IMR-90 (cell line): Measurements from ENCODE around the gene ACTRT2. TPM values are rescaled to one million over a fixed set of nuclear protein-coding genes. Genes with fewer than 3 reads are reported as not detected.

Source experiments
- ATAC-seq: fragments of 200-7000 bp; cut with Tn5 transposase; 2 replicates; pipeline ENCODE4 v1.9.1; 2020; ENCODE audit warnings: low read depth, mild to moderate bottlenecking, moderate library complexity
- BruUV-seq: library from RNA; stranded (reverse); fragments of 400-500 nt; replicated peaks from 2 replicates; lab custom pipeline; 2021; lab: Mats Ljungman, UMichigan
- CTCF ChIA-PET: fragments of 300-600 bp; formaldehyde crosslinking; extraction: SDS; loops from one replicate; lab custom pipeline; 2021; ENCODE audit warnings: antibody characterized with exemption; lab: Yijun Ruan, JAX
- POLR2A ChIA-PET: fragments of 300-600 bp; sonication (Branson Sonifier 250); formaldehyde crosslinking; loops from one replicate; lab custom pipeline; 2022; ENCODE audit warnings: antibody characterized with exemption; ENCODE audit not compliant: unreplicated experiment; lab: Charles Lee
- DNase-seq: peaks from one replicate; pipeline ENCODE4 v3.0.0; 2013
- H2AFZ ChIP-seq: replicated peaks from 2 replicates; pipeline ENCODE3; 2013; ENCODE audit warnings: low read length, mild to moderate bottlenecking; ENCODE audit not compliant: poor library complexity
- H2AK5ac ChIP-seq: 2 replicates; pipeline ENCODE4 v1.6.1; 2013; ENCODE audit warnings: low read depth, low read length, inconsistent platforms
- H2AK9ac ChIP-seq: replicated peaks from 2 replicates; pipeline ENCODE3; 2013; ENCODE audit warnings: mild to moderate bottlenecking, low read depth, low read length, moderate library complexity; ENCODE audit not compliant: poor library complexity
- H2BK120ac ChIP-seq: 2 replicates; pipeline ENCODE4 v1.6.1; 2013; ENCODE audit warnings: low read depth, low read length, inconsistent platforms
- H2BK15ac ChIP-seq: 3 replicates; pipeline ENCODE4 v1.6.1; 2013; ENCODE audit warnings: low read depth, low read length, inconsistent platforms
- H2BK20ac ChIP-seq: 2 replicates; pipeline ENCODE4 v1.6.1; 2013; ENCODE audit warnings: low read depth, mild to moderate bottlenecking, inconsistent platforms, low read length, moderate library complexity
- H2BK5ac ChIP-seq: 2 replicates; pipeline ENCODE4 v1.6.1; 2013; ENCODE audit warnings: mild to moderate bottlenecking, low read depth, low read length, inconsistent platforms; ENCODE audit not compliant: poor library complexity, severe bottlenecking
- H3K14ac ChIP-seq: replicated peaks from 2 replicates; pipeline ENCODE4 v1.6.1; 2013; ENCODE audit warnings: low read depth, low read length, inconsistent platforms
- H3K18ac ChIP-seq: 2 replicates; pipeline ENCODE4 v1.6.1; 2013; ENCODE audit warnings: low read depth, low read length, control low read depth
- H3K23ac ChIP-seq: 2 replicates; pipeline ENCODE4 v1.6.1; 2013; ENCODE audit warnings: low read depth, low read length, inconsistent platforms
- H3K27ac ChIP-seq: 2 replicates; pipeline ENCODE4 v1.5.1; 2013; ENCODE audit warnings: mild to moderate bottlenecking, control low read depth, low read length; ENCODE audit not compliant: insufficient read depth
- H3K27me3 ChIP-seq: 2 replicates; pipeline ENCODE4 v1.6.1; 2013; ENCODE audit warnings: low read length; ENCODE audit not compliant: control insufficient read depth, insufficient read depth
- H3K36me3 ChIP-seq: 2 replicates; pipeline ENCODE4 v1.6.1; 2013; ENCODE audit warnings: low read length, mixed read lengths; ENCODE audit not compliant: control insufficient read depth, insufficient read depth
- H3K4ac ChIP-seq: 2 replicates; pipeline ENCODE4 v1.6.1; 2013; ENCODE audit warnings: low read depth, low read length, inconsistent platforms
- H3K4me1 ChIP-seq: 2 replicates; pipeline ENCODE4 v1.6.1; 2013; ENCODE audit warnings: low read length, mixed read lengths; ENCODE audit not compliant: control insufficient read depth, insufficient read depth
- H3K4me2 ChIP-seq: 2 replicates; pipeline ENCODE4 v1.6.1; 2013; ENCODE audit warnings: low read depth, mild to moderate bottlenecking, control low read depth, low read length, moderate library complexity
- H3K4me3 ChIP-seq: 2 replicates; pipeline ENCODE4 v1.5.1; 2013; ENCODE audit warnings: low read depth, mild to moderate bottlenecking, control low read depth, low read length, moderate library complexity; ENCODE audit not compliant: insufficient read depth
- H3K56ac ChIP-seq: 2 replicates; pipeline ENCODE4 v1.6.1; 2013; ENCODE audit warnings: low read length, inconsistent platforms; ENCODE audit not compliant: insufficient read depth; ENCODE audit errors: extremely low read depth
- H3K79me1 ChIP-seq, 2 experiments: 2 replicates each; pipeline ENCODE4 v1.6.1; 2013; ENCODE audit warnings: low read length in 2 of 2, inconsistent platforms in 1 of 2, low read depth in 1 of 2
- H3K9ac ChIP-seq: 2 replicates; pipeline ENCODE4 v1.6.1; 2013; ENCODE audit warnings: low read depth, low read length, control low read depth
- H3K9me1 ChIP-seq: 2 replicates; pipeline ENCODE4 v1.6.1; 2013; ENCODE audit warnings: low read length, inconsistent platforms; ENCODE audit not compliant: insufficient read depth
- H3K9me3 ChIP-seq: 2 replicates; pipeline ENCODE4 v1.6.1; 2013; ENCODE audit warnings: low read length; ENCODE audit not compliant: control insufficient read depth, insufficient read depth
- H4K20me1 ChIP-seq: 2 replicates; pipeline ENCODE4 v1.6.1; 2013; ENCODE audit warnings: low read length, inconsistent platforms; ENCODE audit not compliant: insufficient read depth
- H4K5ac ChIP-seq: 2 replicates; pipeline ENCODE4 v1.6.1; 2013; ENCODE audit warnings: mild to moderate bottlenecking, low read depth, low read length, control low read depth
- H4K8ac ChIP-seq, 2 experiments: 2 replicates each; pipeline ENCODE4 v1.6.1; 2013; ENCODE audit warnings: low read depth in 2 of 2, low read length in 2 of 2, control low read depth in 1 of 2, inconsistent platforms in 1 of 2
- H4K91ac ChIP-seq: 2 replicates; pipeline ENCODE4 v1.6.1; 2013; ENCODE audit warnings: low read depth, low read length, inconsistent platforms; ENCODE audit not compliant: insufficient read depth
- BHLHE40 ChIP-seq: fragments of 150-350 bp; IDR thresholded peaks from 2 replicates; pipeline ENCODE4 v1.6.1; 2016; ENCODE audit warnings: mild to moderate bottlenecking, low read depth, low read length
- CEBPB ChIP-seq: IDR thresholded peaks from 2 replicates; pipeline ENCODE4 v1.6.1; 2012; ENCODE audit warnings: low read depth, low read length, improper control_type of control experiment
- CHD1 ChIP-seq: IDR thresholded peaks from 2 replicates; pipeline ENCODE4 v1.6.1; 2012; ENCODE audit warnings: low read depth, low read length, improper control_type of control experiment
- FOS ChIP-seq: fragments of 150-350 bp; IDR thresholded peaks from 2 replicates; pipeline ENCODE4 v1.6.1; 2016; ENCODE audit warnings: low read depth, low read length
- MAFK ChIP-seq: IDR thresholded peaks from 2 replicates; pipeline ENCODE4 v1.6.1; 2012; ENCODE audit warnings: low read depth, low read length, improper control_type of control experiment
- MAZ ChIP-seq: IDR thresholded peaks from 2 replicates; pipeline ENCODE4 v1.6.1; 2012; ENCODE audit warnings: low read depth, mild to moderate bottlenecking, low read length, improper control_type of control experiment, moderate library complexity, borderline replicate concordance
- MXI1 ChIP-seq: IDR thresholded peaks from 2 replicates; pipeline ENCODE4 v1.6.1; 2012; ENCODE audit warnings: low read depth, mild to moderate bottlenecking, low read length, moderate library complexity, borderline replicate concordance
- NFE2L2 ChIP-seq: fragments of 150-350 bp; IDR thresholded peaks from 2 replicates; pipeline ENCODE4 v1.6.1; 2016; ENCODE audit warnings: low read depth, mild to moderate bottlenecking, low read length
- POLR2A ChIP-seq: IDR thresholded peaks from 2 replicates; pipeline ENCODE4 v1.6.1; 2012; ENCODE audit warnings: mild to moderate bottlenecking, low read depth, low read length
- RAD21 ChIP-seq: IDR thresholded peaks from 2 replicates; pipeline ENCODE4 v1.6.1; 2012; ENCODE audit warnings: low read length, improper control_type of control experiment
- RCOR1 ChIP-seq: IDR thresholded peaks from 2 replicates; pipeline ENCODE4 v1.6.1; 2012; ENCODE audit warnings: mild to moderate bottlenecking, low read length, improper control_type of control experiment; ENCODE audit not compliant: insufficient replicate concordance
- RFX5 ChIP-seq: IDR thresholded peaks from 2 replicates; pipeline ENCODE4 v1.8.0; 2012; ENCODE audit warnings: low read depth, mild to moderate bottlenecking, low read length, moderate library complexity
- SMC3 ChIP-seq: fragments of 150-350 bp; IDR thresholded peaks from 2 replicates; pipeline ENCODE4 v1.6.1; 2016; ENCODE audit warnings: low read depth, mild to moderate bottlenecking, antibody characterized with exemption, low read length, moderate library complexity
- USF2 ChIP-seq: fragments of 150-350 bp; IDR thresholded peaks from 2 replicates; pipeline ENCODE4 v1.6.1; 2017; ENCODE audit warnings: mild to moderate bottlenecking, antibody characterized with exemption, low read length, low read depth
- WGBS, 2 experiments: methylation state at CpG; one replicate each; pipeline versions ENCODE4 v1.1.5 to v1.1.7; 2013; ENCODE audit warnings: missing lambda C conversion rate in 2 of 2; ENCODE audit not compliant: insufficient read length in 1 of 2; ENCODE audit errors: extremely low coverage in 2 of 2; 5-methylcytosine and 5-hydroxymethylcytosine counted together
- dilution Hi-C: fragments of 300-500 bp; cut with HindIII; formaldehyde crosslinking; loops from one replicate; pipeline ENCODE4 v1.14.3; 2018; ENCODE audit warnings: low sequenced_read_pairs; ENCODE audit not compliant: unreplicated experiment
- in situ Hi-C: fragments of 300-500 bp; cut with MboI; formaldehyde crosslinking; loops from 3 replicates; pipeline ENCODE4 v1.14.3; 2019; ENCODE audit warnings: low sequenced_read_pairs, inconsistent platforms, mixed read lengths
- intact Hi-C: fragments of 100-400 bp; cut with micrococcal nuclease; formaldehyde crosslinking; loops from 2 replicates; pipeline ENCODE4 v1.10.0; 2022
- polyA plus RNA-seq, 3 experiments: library from polyadenylated mRNA; depleted of rRNA; stranded (reverse); fragments of >200 nt; gene quantifications; 2 replicates each; pipeline ENCODE4 v1.2.3, GENCODE V29; 2012; ENCODE audit warnings: low replicate concordance in 1 of 3
- total RNA-seq: library from RNA; depleted of rRNA; stranded (reverse); fragments of >200 nt; gene quantifications from 2 replicates; pipeline ENCODE4 v1.2.3, GENCODE V29; 2012
- TF ChIP-seq, protein P1 (sequence below): fragments of 150-350 bp; IDR thresholded peaks from 2 replicates; pipeline ENCODE4 v1.6.1; 2016; ENCODE audit warnings: low read depth, mild to moderate bottlenecking, low read length, moderate library complexity, borderline replicate concordance
- TF ChIP-seq, protein P2 (sequence below): conservative IDR thresholded peaks from 2 replicates; pipeline ENCODE4 v1.5.1; 2012; ENCODE audit warnings: mild to moderate bottlenecking, low read depth, low read length, improper control_type of control experiment

Gene ACTRT2
- total and polyA plus RNA-seq, 2 of the 4 experiments (the other 2 are of a cell fraction): not detected

DNA sequence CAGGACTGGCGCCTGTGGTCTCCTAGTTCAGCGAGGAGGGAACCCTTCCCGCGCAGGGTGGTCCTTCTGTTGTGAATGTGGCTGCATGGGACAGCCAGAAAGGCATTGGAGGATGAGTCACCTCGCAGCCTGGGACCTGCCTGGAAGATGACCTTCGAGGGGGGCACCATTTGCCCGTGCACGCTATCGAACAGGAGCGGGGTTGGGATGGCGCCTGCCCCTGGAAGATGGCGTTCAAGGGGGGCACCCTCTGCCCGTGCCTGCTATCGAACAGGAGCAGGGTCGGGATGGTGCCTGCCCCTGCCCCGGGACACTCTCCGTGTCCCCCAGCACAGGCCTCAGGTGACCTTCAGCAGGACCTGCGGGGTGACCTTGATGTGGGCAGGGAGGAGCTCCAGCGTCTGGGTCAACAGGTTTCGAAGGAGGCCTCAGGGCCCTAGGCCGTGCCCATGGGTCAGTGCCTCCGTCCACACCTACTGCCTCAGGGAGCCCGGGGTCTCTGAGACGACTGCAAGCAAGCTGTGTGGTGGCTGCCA is 1.7 kb upstream of the ACTRT2 start:
- Histone ChIP-seq H4K20me1 (no peaks in the 10 kb centered on the region), H3K18ac (no peak overlapping the region), H3K27me3 (no peaks in the 10 kb centered on the region), H3K4me2 (no peak overlapping the region), H3K36me3 (no peaks in the 10 kb centered on the region), H3K9me3 (peaks cover 62% of the 10 kb centered on the region), H3K9ac (no peak overlapping the region), H2BK20ac (no peak overlapping the region), H3K23ac (no peak overlapping the region), H3K4me3 (no peak overlapping the region), H4K8ac (no peak overlapping the region), H3K27ac (no peak overlapping the region), H2BK120ac (no peak overlapping the region), H3K9me1 (no peaks in the 10 kb centered on the region), H2BK5ac (no peak overlapping the region), H2AK9ac (no peak overlapping the region), H3K56ac (no peak overlapping the region), H2AFZ (no peak overlapping the region), H3K4me1 (no peaks in the 10 kb centered on the region), H3K14ac (no peak overlapping the region), H3K79me1 (no peaks in the 10 kb centered on the region), H4K5ac (no peak overlapping the region), H4K91ac (no peak overlapping the region), H2BK15ac (no peak overlapping the region), H3K4ac (no peak overlapping the region), H2AK5ac (no peak overlapping the region)
- no TSS peak for BruUV-seq
- in situ Hi-C loops (no loop called here), dilution Hi-C loops (no loop called here), intact Hi-C loops (no loop called here)
- ChIA-PET CTCF (no interaction called here), POLR2A (no interaction called here)
- no peak for DNase-seq
- no peak for TF ChIP-seq POLR2A
- no peak for TF ChIP-seq MAZ
- no peak for TF ChIP-seq FOS
- TF ChIP-seq RCOR1: no peak
- TF ChIP-seq, protein P1, sequence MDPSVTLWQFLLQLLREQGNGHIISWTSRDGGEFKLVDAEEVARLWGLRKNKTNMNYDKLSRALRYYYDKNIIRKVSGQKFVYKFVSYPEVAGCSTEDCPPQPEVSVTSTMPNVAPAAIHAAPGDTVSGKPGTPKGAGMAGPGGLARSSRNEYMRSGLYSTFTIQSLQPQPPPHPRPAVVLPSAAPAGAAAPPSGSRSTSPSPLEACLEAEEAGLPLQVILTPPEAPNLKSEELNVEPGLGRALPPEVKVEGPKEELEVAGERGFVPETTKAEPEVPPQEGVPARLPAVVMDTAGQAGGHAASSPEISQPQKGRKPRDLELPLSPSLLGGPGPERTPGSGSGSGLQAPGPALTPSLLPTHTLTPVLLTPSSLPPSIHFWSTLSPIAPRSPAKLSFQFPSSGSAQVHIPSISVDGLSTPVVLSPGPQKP: no peak
- no peak for TF ChIP-seq SMC3
- TF ChIP-seq RAD21: no peak
- no peak for TF ChIP-seq MAFK
- TF ChIP-seq RFX5: no peak
- TF ChIP-seq, protein P2, sequence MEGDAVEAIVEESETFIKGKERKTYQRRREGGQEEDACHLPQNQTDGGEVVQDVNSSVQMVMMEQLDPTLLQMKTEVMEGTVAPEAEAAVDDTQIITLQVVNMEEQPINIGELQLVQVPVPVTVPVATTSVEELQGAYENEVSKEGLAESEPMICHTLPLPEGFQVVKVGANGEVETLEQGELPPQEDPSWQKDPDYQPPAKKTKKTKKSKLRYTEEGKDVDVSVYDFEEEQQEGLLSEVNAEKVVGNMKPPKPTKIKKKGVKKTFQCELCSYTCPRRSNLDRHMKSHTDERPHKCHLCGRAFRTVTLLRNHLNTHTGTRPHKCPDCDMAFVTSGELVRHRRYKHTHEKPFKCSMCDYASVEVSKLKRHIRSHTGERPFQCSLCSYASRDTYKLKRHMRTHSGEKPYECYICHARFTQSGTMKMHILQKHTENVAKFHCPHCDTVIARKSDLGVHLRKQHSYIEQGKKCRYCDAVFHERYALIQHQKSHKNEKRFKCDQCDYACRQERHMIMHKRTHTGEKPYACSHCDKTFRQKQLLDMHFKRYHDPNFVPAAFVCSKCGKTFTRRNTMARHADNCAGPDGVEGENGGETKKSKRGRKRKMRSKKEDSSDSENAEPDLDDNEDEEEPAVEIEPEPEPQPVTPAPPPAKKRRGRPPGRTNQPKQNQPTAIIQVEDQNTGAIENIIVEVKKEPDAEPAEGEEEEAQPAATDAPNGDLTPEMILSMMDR: no peak
- no peak for TF ChIP-seq CEBPB
- no peak for TF ChIP-seq USF2
- TF ChIP-seq MXI1: no peak
- no peak for TF ChIP-seq NFE2L2
- TF ChIP-seq BHLHE40: no peak
- TF ChIP-seq CHD1: no peak
- WGBS, 2 experiments: 75% methylated on average over 15 of the region's 24 CpGs; no CpG with 5 or more reads in 1 of the 2 experiments
- no peak for ATAC-seq
